Panc1 (cell line): ENCODE measurements around the gene ABI1. TPM values are rescaled to one million over a fixed set of nuclear protein-coding genes. Genes with fewer than 3 reads are reported as not detected.
A peak's percentile ranks its signal among the peaks of the same experiment; 100 is the strongest.
"Not testable (repeated sequence)": the region's sequence is repeated elsewhere in the genome, so short reads cannot be mapped to it uniquely, and the experiment has no call there.

Experiments used
- ATAC-seq: fragments of 200-7000 bp; cut with Tn5 transposase; 2 replicates; pipeline ENCODE4 v1.9.1; 2020; ENCODE audit warnings: mild to moderate bottlenecking, moderate library complexity
- Bru-seq: library from RNA; stranded (reverse); fragments of 400-500 nt; gene quantifications from one replicate; lab custom pipeline; 2021; lab: Mats Ljungman, UMichigan
- BruChase-seq, 2 experiments: library from RNA; stranded (reverse); fragments of 400-500 nt; gene quantifications; one replicate each; lab custom pipeline; 2021; lab: Mats Ljungman, UMichigan
- BruUV-seq: library from RNA; stranded (reverse); fragments of 400-500 nt; replicated peaks from 2 replicates; lab custom pipeline; 2021; lab: Mats Ljungman, UMichigan
- CTCF ChIA-PET: fragments of 300-600 bp; sonication (Branson Sonifier 250); formaldehyde crosslinking; loops from one replicate; lab custom pipeline; 2022; ENCODE audit warnings: antibody characterized with exemption; lab: Charles Lee
- POLR2A ChIA-PET: fragments of 300-600 bp; sonication (Branson Sonifier 250); formaldehyde crosslinking; loops from one replicate; lab custom pipeline; 2022; ENCODE audit warnings: antibody characterized with exemption; lab: Charles Lee
- DNase-seq: peaks from one replicate; pipeline ENCODE4 v3.0.0-alpha.2; 2010; ENCODE audit warnings: low read depth, low spot score
- H3K27ac ChIP-seq: 2 replicates; pipeline ENCODE4 v1.5.1; 2011; ENCODE audit warnings: mild to moderate bottlenecking, low read length, inconsistent platforms
- H3K27me3 ChIP-seq: fragments of 200-500 bp; sonication (Bioruptor generic); 2 replicates; pipeline ENCODE4 v1.6.0; 2014; ENCODE audit warnings: low read length, inconsistent platforms; ENCODE audit not compliant: control insufficient read depth, insufficient read depth
- H3K36me3 ChIP-seq: fragments of 200-500 bp; sonication (Bioruptor generic); 2 replicates; pipeline ENCODE4 v1.5.1; 2014; ENCODE audit warnings: inconsistent platforms, mild to moderate bottlenecking, low read length, moderate library complexity; ENCODE audit not compliant: control insufficient read depth, insufficient read depth
- H3K4me1 ChIP-seq: 2 replicates; pipeline ENCODE4 v1.5.1; 2011; ENCODE audit warnings: inconsistent platforms, mild to moderate bottlenecking, low read length, moderate library complexity; ENCODE audit not compliant: control insufficient read depth, insufficient read depth
- H3K4me3 ChIP-seq, 2 experiments: 2 replicates each; pipeline ENCODE4 v1.5.1; 2011 to 2012; ENCODE audit warnings: low read depth in 2 of 2, low read length in 2 of 2, mild to moderate bottlenecking in 2 of 2, inconsistent platforms in 1 of 2, moderate library complexity in 1 of 2
- H3K9me3 ChIP-seq: fragments of 200-500 bp; sonication (Bioruptor generic); 2 replicates; pipeline ENCODE4 v1.5.1; 2014; ENCODE audit warnings: low read depth, mild to moderate bottlenecking, inconsistent platforms, low read length, moderate library complexity; ENCODE audit not compliant: control insufficient read depth, insufficient read depth
- POLR2AphosphoS5 ChIP-seq: IDR thresholded peaks from 2 replicates; pipeline ENCODE4 v1.6.1; 2012; ENCODE audit warnings: mild to moderate bottlenecking, low read depth, low read length, moderate library complexity
- SIN3A ChIP-seq: IDR thresholded peaks from 2 replicates; pipeline ENCODE4 v1.6.1; 2012; ENCODE audit warnings: low read depth, mild to moderate bottlenecking, low read length, moderate library complexity, borderline replicate concordance; ENCODE audit not compliant: insufficient read depth
- TCF7L2 ChIP-seq: IDR thresholded peaks from 2 replicates; pipeline ENCODE4 v1.6.1; 2011; ENCODE audit warnings: mild to moderate bottlenecking, low read depth, low read length, inconsistent platforms
- in situ Hi-C: cut with HindIII; loops from 2 replicates; pipeline ENCODE4 v1.10.0; 2016; ENCODE audit warnings: low sequenced_read_pairs, low pct_unique_long_range_greater_than_20kb
- intact Hi-C: fragments of 100-400 bp; cut with micrococcal nuclease; formaldehyde crosslinking; loops from one replicate; pipeline ENCODE4 v1.10.0; 2022; ENCODE audit not compliant: unreplicated experiment
- long read RNA-seq: library from polyadenylated mRNA; unstranded; transcript quantifications from one replicate; pipeline ENCODE4 v2.0.0, GENCODE V29; 2021; ENCODE audit not compliant: unreplicated experiment
- polyA plus RNA-seq: library from polyadenylated mRNA; unstranded; fragments of >200 nt; gene quantifications from one replicate; pipeline ENCODE4 v1.2.1, GENCODE V29; 2012; ENCODE audit warnings: missing spikeins; ENCODE audit not compliant: insufficient read length
- total RNA-seq: library from RNA; stranded (reverse); gene quantifications from one replicate; pipeline ENCODE4 v1.2.1, GENCODE V29; 2021; ENCODE audit not compliant: unreplicated experiment
- TF ChIP-seq, protein P1 (sequence below): fragments of 450-650 bp; IDR thresholded peaks from 2 replicates; pipeline ENCODE4 v1.5.1; 2017; ENCODE audit warnings: mild to moderate bottlenecking
- TF ChIP-seq, protein P2 (sequence below), 2 experiments: IDR thresholded peaks; 2 replicates each; pipeline ENCODE4 v1.6.1; 2011 to 2012; ENCODE audit warnings: low read depth in 2 of 2, control low read depth in 1 of 2, low read length in 1 of 2, mild to moderate bottlenecking in 1 of 2, moderate library complexity in 1 of 2; ENCODE audit not compliant: insufficient read depth in 1 of 2

Gene ABI1
- total RNA-seq: 35.2 TPM
- polyA plus RNA-seq: 29.5 TPM
- percentile 77 among the genes with signal in this experiment for Bru-seq, nascent RNA
- percentile 69 among the genes with signal in this experiment for BruChase-seq, experiment 1, labeled RNA remaining after a 2-hour chase
- BruChase-seq, experiment 2, labeled RNA remaining after a 6-hour chase: percentile 73 among the genes with signal in this experiment
- long read RNA-seq, transcript ABI1-206 (11 exons, 1,446 nt): minor isoform, 7 of 60 reads
- long read RNA-seq, transcript ABI1-205 (10 exons, 3,516 nt): major isoform, 10 of 60 reads
- long read RNA-seq, partial matches to known transcripts: 3 of 60 reads
- long read RNA-seq, other reads (novel, unspliced or antisense): 28 of 60 reads

GRCh38 chr10:26860443-26861204 is at the start of gene ABI1:
ABI1 (minus strand) TSS chr10:26860958; CDS start chr10:26860863, 95 bp downstream.
- TF ChIP-seq, protein P1, sequence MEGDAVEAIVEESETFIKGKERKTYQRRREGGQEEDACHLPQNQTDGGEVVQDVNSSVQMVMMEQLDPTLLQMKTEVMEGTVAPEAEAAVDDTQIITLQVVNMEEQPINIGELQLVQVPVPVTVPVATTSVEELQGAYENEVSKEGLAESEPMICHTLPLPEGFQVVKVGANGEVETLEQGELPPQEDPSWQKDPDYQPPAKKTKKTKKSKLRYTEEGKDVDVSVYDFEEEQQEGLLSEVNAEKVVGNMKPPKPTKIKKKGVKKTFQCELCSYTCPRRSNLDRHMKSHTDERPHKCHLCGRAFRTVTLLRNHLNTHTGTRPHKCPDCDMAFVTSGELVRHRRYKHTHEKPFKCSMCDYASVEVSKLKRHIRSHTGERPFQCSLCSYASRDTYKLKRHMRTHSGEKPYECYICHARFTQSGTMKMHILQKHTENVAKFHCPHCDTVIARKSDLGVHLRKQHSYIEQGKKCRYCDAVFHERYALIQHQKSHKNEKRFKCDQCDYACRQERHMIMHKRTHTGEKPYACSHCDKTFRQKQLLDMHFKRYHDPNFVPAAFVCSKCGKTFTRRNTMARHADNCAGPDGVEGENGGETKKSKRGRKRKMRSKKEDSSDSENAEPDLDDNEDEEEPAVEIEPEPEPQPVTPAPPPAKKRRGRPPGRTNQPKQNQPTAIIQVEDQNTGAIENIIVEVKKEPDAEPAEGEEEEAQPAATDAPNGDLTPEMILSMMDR: no peak
- TF ChIP-seq POLR2AphosphoS5: peak; percentile 72
- 0 out of 2 replicates have a peak, but pooled peaks have one; percentile 15 for TF ChIP-seq SIN3A
- ChIA-PET POLR2A (interaction anchor here (0.7 kb wide), 2 partner anchors 16 to 27 kb away, joined by 3 to 7 read pairs; no protein-coding TSS in a partner anchor), CTCF (interaction anchor here (0.6 kb wide), 1 partner anchor 9 kb away, joined by 3 read pairs; no protein-coding TSS in a partner anchor)
- Histone ChIP-seq H3K9me3 (no peaks in the 10 kb centered on the region), H3K4me1 (peaks cover 14% of the 10 kb centered on the region), H3K36me3 (peaks cover 2% of the 10 kb centered on the region; the same call in 1 of the 2 replicates), H3K27ac (peak within 1 kb of the TSS; percentile 84), H3K4me3 (peak within 1 kb of the TSS; percentile 80), H3K27me3 (no peaks in the 10 kb centered on the region)
- DNase-seq (peak; percentile 92), ATAC-seq (peak; percentile 97)
- in situ Hi-C loops: no loop called here
- BruUV-seq: no TSS peak
- intact Hi-C loops: no loop called here

- DNase-seq: no peak
- in situ Hi-C loops: no loop called here
- intact Hi-C loops: no loop called here
Measured at GRCh38 chr10:26909753-26910152, 49.0 kb upstream of the ABI1 start.

DNA sequence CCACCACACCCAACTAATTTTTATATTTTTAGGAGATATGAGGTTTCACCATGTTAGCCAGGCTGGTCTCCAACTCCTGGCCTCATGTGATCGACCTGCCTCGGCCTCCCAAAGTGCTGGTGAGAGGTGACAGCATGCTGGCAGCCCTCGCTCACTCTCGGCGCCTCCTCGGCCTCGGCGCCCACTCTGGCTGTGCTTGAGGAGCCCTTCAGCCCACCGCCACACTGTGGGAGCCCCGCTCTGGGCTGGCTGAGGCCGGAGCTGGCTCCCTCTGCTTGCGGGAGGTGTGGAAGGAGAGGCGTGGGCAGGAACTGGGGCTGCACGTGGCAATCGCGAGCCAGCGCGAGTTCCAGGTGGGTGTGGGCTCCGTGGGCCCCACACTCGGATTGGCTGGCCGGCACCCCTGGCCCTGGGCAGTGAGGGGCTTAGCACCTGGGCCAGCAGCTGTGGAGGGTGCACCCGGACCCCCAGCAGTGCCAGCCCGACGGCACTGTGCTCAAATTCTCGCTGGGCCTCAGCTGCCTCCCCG is 44.6 kb upstream of the ABI1 start:
- H3K4me1 ChIP-seq, H3K9me3 ChIP-seq, H3K27ac ChIP-seq, ATAC-seq, BruUV-seq, H3K27me3 ChIP-seq, in situ Hi-C loops, intact Hi-C loops, DNase-seq, H3K4me3 ChIP-seq, H3K36me3 ChIP-seq, CTCF ChIA-PET, POLR2A ChIA-PET: not testable (repeated sequence)

More at GRCh38 chr10:26909753-26910152, 49.0 kb upstream of the ABI1 start:
- H3K27ac ChIP-seq: no peak overlapping the region
- H3K27me3 ChIP-seq: no peaks in the 10 kb centered on the region
- CTCF ChIA-PET: no interaction called here
- no peaks in the 10 kb centered on the region for H3K4me1 ChIP-seq
- BruUV-seq: no TSS peak
- H3K9me3 ChIP-seq: no peaks in the 10 kb centered on the region
- no peak for ATAC-seq
- no peaks in the 10 kb centered on the region for H3K36me3 ChIP-seq
- POLR2A ChIA-PET: no interaction called here
- H3K4me3 ChIP-seq: no peak overlapping the region
- TF ChIP-seq, protein P1: no peak
- no peak for TF ChIP-seq SIN3A
- no peak for TF ChIP-seq TCF7L2
- TF ChIP-seq POLR2AphosphoS5: no peak
- TF ChIP-seq, protein P2, sequence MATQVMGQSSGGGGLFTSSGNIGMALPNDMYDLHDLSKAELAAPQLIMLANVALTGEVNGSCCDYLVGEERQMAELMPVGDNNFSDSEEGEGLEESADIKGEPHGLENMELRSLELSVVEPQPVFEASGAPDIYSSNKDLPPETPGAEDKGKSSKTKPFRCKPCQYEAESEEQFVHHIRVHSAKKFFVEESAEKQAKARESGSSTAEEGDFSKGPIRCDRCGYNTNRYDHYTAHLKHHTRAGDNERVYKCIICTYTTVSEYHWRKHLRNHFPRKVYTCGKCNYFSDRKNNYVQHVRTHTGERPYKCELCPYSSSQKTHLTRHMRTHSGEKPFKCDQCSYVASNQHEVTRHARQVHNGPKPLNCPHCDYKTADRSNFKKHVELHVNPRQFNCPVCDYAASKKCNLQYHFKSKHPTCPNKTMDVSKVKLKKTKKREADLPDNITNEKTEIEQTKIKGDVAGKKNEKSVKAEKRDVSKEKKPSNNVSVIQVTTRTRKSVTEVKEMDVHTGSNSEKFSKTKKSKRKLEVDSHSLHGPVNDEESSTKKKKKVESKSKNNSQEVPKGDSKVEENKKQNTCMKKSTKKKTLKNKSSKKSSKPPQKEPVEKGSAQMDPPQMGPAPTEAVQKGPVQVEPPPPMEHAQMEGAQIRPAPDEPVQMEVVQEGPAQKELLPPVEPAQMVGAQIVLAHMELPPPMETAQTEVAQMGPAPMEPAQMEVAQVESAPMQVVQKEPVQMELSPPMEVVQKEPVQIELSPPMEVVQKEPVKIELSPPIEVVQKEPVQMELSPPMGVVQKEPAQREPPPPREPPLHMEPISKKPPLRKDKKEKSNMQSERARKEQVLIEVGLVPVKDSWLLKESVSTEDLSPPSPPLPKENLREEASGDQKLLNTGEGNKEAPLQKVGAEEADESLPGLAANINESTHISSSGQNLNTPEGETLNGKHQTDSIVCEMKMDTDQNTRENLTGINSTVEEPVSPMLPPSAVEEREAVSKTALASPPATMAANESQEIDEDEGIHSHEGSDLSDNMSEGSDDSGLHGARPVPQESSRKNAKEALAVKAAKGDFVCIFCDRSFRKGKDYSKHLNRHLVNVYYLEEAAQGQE (IDR thresholded peaks at IDR 0.05; ENCODE audit: insufficient read depth in 1 of 2, low read depth in 2 of 2, low read length in 1 of 2): no peak
